ENCODE data around the gene ECE2.

The ECE2 gene

GRCh38 chr3:184320104-184320445, 44.3 kb downstream of the ECE2 start:
- ChIA-PET POLR2A (interaction anchor here (0.9 to 1.4 kb wide), 5 partner anchors 9 to 42 kb away, joined by 3 to 4 read pairs (median 3); no protein-coding TSS in a partner anchor), CTCF (no interaction called here)
- H3K4me3 ChIP-seq (ENCODE audit: low read depth, low read length): no peak overlapping the region
- TF ChIP-seq ZNF2 (tag by site-specific recombination; IDR thresholded peaks at IDR 0.05) (no peak), ZNF660 (tag by site-specific recombination; IDR thresholded peaks at IDR 0.05) (0 out of 2 replicates have a peak, but pooled peaks have one; percentile 24), ZBTB8A (tag by site-specific recombination; IDR thresholded peaks at IDR 0.05) (peak; percentile 80), ZNF398 (tag by site-specific recombination; IDR thresholded peaks at IDR 0.05) (peak; percentile 39; the same call in 1 of the 2 replicates), KLF9 (tag by site-specific recombination; IDR thresholded peaks at IDR 0.05; ENCODE audit: low read depth) (peak; percentile 29; the same call in 1 of the 2 replicates), SCRT1 (tag by site-specific recombination; IDR thresholded peaks at IDR 0.05; ENCODE audit: borderline replicate concordance) (no peak), ZNF558 (tag by site-specific recombination; IDR thresholded peaks at IDR 0.05) (no peak), KLF1 (tag by site-specific recombination; IDR thresholded peaks at IDR 0.05) (0 out of 2 replicates have a peak, but pooled peaks have one; percentile 20), ZNF140 (tag by site-specific recombination; IDR thresholded peaks at IDR 0.05) (no peak), GLIS2 (tag by site-specific recombination; IDR thresholded peaks at IDR 0.05) (0 out of 2 replicates have a peak, but pooled peaks have one; percentile 38)
- TF ChIP-seq, protein P1, sequence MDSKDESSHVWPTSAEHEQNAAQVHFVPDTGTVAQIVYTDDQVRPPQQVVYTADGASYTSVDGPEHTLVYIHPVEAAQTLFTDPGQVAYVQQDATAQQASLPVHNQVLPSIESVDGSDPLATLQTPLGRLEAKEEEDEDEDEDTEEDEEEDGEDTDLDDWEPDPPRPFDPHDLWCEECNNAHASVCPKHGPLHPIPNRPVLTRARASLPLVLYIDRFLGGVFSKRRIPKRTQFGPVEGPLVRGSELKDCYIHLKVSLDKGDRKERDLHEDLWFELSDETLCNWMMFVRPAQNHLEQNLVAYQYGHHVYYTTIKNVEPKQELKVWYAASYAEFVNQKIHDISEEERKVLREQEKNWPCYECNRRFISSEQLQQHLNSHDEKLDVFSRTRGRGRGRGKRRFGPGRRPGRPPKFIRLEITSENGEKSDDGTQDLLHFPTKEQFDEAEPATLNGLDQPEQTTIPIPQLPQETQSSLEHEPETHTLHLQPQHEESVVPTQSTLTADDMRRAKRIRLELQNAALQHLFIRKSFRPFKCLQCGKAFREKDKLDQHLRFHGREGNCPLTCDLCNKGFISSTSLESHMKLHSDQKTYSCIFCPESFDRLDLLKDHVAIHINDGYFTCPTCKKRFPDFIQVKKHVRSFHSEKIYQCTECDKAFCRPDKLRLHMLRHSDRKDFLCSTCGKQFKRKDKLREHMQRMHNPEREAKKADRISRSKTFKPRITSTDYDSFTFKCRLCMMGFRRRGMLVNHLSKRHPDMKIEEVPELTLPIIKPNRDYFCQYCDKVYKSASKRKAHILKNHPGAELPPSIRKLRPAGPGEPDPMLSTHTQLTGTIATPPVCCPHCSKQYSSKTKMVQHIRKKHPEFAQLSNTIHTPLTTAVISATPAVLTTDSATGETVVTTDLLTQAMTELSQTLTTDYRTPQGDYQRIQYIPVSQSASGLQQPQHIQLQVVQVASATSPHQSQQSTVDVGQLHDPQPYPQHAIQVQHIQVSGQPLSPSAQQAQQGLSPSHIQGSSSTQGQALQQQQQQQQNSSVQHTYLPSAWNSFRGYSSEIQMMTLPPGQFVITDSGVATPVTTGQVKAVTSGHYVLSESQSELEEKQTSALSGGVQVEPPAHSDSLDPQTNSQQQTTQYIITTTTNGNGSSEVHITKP (tag by site-specific recombination; IDR thresholded peaks at IDR 0.05): no peak
- no peak overlapping the region for H3K27ac ChIP-seq (ENCODE audit: extremely low read depth, low read depth, low read length)
- no peaks in the 10 kb centered on the region for H3K9me3 ChIP-seq (ENCODE audit: control insufficient read depth, insufficient read depth, low read depth, low read length)
- H3K36me3 ChIP-seq (ENCODE audit: control insufficient read depth in 2 of 2, insufficient read depth in 1 of 2, low read length in 2 of 2): peaks cover 25 to 99% of the 10 kb centered on the region in 2 experiments
- peaks cover 4% of the 10 kb centered on the region; the same call in 1 of the 2 replicates for H3K4me1 ChIP-seq (ENCODE audit: control insufficient read depth, insufficient read depth, low read length)

DNA sequence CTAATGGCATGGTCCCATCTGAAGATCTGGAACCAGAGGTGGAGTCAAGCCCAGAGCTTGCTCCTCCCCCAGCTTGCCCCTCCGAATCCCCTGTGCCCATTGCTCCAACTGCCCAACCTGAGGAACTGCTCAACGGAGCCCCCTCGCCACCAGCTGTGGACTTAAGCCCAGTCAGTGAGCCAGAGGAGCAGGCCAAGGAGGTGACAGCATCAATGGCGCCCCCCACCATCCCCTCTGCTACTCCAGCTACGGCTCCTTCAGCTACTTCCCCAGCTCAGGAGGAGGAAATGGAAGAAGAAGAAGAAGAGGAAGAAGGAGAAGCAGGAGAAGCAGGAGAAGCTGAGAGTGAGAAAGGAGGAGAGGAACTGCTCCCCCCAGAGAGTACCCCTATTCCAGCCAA, 45.8 kb downstream of the ECE2 start:
- Histone ChIP-seq H3K9me3 (ENCODE audit: control insufficient read depth, insufficient read depth, low read depth, low read length) (no peaks in the 10 kb centered on the region), H3K36me3 (ENCODE audit: control insufficient read depth in 2 of 2, insufficient read depth in 1 of 2, low read length in 2 of 2) (peaks cover 33 to 99% of the 10 kb centered on the region in 2 experiments), H3K27ac (ENCODE audit: extremely low read depth, low read depth, low read length) (no peak overlapping the region), H3K4me1 (ENCODE audit: control insufficient read depth, insufficient read depth, low read length) (peaks cover 4% of the 10 kb centered on the region; the same call in 1 of the 2 replicates), H3K4me3 (ENCODE audit: low read depth, low read length) (no peak overlapping the region)
- ChIA-PET POLR2A (no interaction called here), CTCF (interaction anchor here (0.6 kb wide), 1 partner anchor 12 kb away, joined by 3 read pairs; no protein-coding TSS in a partner anchor)
- TF ChIP-seq ZNF654 (tag by site-specific recombination; IDR thresholded peaks at IDR 0.05; ENCODE audit: low read depth) (no peak), ZNF394 (tag by site-specific recombination; IDR thresholded peaks at IDR 0.05; ENCODE audit: borderline replicate concordance) (peak; percentile 91)

GRCh38 chr3:184322731-184323487, 47.1 kb downstream of the ECE2 start:
- CTCF ChIA-PET: no interaction called here
- no peak overlapping the region for H3K27ac ChIP-seq (ENCODE audit: extremely low read depth, low read depth, low read length)
- TF ChIP-seq, protein P2, sequence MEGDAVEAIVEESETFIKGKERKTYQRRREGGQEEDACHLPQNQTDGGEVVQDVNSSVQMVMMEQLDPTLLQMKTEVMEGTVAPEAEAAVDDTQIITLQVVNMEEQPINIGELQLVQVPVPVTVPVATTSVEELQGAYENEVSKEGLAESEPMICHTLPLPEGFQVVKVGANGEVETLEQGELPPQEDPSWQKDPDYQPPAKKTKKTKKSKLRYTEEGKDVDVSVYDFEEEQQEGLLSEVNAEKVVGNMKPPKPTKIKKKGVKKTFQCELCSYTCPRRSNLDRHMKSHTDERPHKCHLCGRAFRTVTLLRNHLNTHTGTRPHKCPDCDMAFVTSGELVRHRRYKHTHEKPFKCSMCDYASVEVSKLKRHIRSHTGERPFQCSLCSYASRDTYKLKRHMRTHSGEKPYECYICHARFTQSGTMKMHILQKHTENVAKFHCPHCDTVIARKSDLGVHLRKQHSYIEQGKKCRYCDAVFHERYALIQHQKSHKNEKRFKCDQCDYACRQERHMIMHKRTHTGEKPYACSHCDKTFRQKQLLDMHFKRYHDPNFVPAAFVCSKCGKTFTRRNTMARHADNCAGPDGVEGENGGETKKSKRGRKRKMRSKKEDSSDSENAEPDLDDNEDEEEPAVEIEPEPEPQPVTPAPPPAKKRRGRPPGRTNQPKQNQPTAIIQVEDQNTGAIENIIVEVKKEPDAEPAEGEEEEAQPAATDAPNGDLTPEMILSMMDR (tag by site-specific recombination; IDR thresholded peaks at IDR 0.05): no peak
- no peak for TF ChIP-seq ZEB2 (tag by site-specific recombination; IDR thresholded peaks at IDR 0.05)
- no peak for TF ChIP-seq ZNF776 (tag by site-specific recombination; IDR thresholded peaks at IDR 0.05; ENCODE audit: borderline replicate concordance)
- no peak for TF ChIP-seq ZNF521 (tag by site-specific recombination; IDR thresholded peaks at IDR 0.05)
- TF ChIP-seq ZNF777 (tag by site-specific recombination; IDR thresholded peaks at IDR 0.05; ENCODE audit: borderline replicate concordance): no peak
- TF ChIP-seq ZNF692 (tag by site-specific recombination; IDR thresholded peaks at IDR 0.05): no peak
- peak; percentile 73 for TF ChIP-seq EGR2 (tag by site-specific recombination; IDR thresholded peaks at IDR 0.05; ENCODE audit: low read depth)
- no peak for TF ChIP-seq ZNF169 (tag by site-specific recombination; IDR thresholded peaks at IDR 0.05)
- TF ChIP-seq ZNF747 (tag by site-specific recombination; IDR thresholded peaks at IDR 0.05): no peak

More at GRCh38 chr3:184322731-184323487, 47.1 kb downstream of the ECE2 start:
- H3K36me3 ChIP-seq (ENCODE audit: control insufficient read depth in 2 of 2, insufficient read depth in 1 of 2, low read length in 2 of 2): peaks cover 32 to 99% of the 10 kb centered on the region in 2 experiments
- H3K4me1 ChIP-seq (ENCODE audit: control insufficient read depth, insufficient read depth, low read length): no peaks in the 10 kb centered on the region; the same call in 1 of the 2 replicates
- H3K4me3 ChIP-seq (ENCODE audit: low read depth, low read length): no peak overlapping the region
- no peaks in the 10 kb centered on the region for H3K9me3 ChIP-seq (ENCODE audit: control insufficient read depth, insufficient read depth, low read depth, low read length)
- POLR2A ChIA-PET: no interaction called here

Data from HEK293 (cell line).